GM20431 (cell line): ENCODE measurements around the gene ORMDL1.
"Not testable (repeated sequence)": the region's sequence is repeated elsewhere in the genome, so short reads cannot be mapped to it uniquely, and the experiment has no call there.

Experiments
- in situ Hi-C: fragments of 300-500 bp; cut with MseI, MboI; formaldehyde crosslinking; loops from one replicate; pipeline ENCODE4 v1.15.0; 2020; ENCODE audit warnings: low sequenced_read_pairs; ENCODE audit not compliant: unreplicated experiment

Gene ORMDL1

DNA sequence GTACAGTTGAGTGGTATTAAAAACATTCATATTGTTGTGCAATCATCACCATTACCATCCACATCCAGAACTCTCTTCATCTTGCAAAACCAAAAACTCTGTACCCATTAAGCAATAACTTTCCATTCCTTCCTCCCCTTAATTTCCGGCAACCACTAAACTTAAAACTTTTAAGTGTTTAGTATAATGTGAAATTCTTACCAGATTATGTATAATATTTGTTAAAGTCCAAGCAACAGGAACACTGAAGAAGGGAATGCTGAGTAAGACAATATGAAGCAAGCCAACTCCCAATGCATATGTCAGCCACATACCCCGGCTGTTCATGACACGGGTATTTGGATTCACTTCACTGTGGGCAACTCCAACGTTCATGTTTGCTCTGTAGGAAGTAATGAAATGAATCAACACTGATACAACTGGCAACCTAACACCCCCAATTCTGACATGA, 1.9 kb downstream of the ORMDL1 start:
- in situ Hi-C loops, result no loop called here

DNA sequence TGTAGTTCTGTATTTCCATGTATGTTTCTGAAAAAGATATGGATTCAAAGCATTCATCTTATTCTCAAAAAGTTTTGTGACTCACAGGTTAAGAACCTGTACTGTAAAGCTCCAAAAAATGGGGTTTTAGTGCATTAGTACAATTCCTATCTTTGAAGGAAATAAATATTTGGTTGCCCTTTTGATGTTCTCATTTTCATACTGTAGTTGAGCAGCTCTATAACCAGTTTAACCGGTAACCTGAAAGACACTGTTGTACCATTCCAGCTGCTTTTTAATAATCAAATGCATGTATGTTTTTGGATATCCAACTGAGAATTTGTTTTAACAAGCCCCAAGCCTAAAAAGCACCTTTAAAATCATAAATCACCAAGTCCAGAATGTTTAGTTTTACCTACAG, 11.9 kb downstream of the ORMDL1 start:
- in situ Hi-C loops, result no loop called here

DNA sequence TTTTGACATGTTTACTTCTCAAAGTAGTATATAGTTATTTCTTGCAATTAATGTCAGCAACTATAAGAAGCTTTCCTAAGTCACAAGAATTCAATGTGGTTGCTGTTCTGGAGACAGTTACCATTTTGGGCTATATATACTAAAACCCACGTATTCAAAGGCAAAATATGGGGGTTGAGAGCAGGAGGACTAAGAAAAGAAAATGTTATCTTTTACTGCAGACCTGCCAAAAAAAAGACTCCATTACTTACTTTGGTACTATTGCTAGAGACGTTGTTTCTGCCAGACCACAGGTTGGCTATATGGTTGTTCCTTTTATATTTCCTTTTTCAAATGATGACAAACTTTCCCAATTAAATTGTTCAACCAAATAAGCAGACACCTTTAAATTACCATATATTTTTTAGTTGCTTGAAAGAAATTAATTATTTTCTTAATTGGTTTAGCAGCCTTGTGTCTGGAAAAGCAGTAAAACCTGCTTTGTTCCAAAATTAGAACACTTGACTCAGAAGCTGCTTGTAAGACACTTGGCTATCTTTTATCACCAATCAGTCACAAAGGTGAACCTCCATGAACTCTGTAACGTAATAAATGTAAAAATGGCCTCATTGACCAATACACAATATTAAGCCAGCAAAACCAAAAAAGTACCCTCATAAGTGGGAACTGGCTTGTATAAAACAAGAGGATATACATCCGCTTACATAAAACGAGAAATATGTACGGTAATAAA, 13.4 kb downstream of the ORMDL1 start:
- in situ Hi-C loops, result no loop called here

DNA sequence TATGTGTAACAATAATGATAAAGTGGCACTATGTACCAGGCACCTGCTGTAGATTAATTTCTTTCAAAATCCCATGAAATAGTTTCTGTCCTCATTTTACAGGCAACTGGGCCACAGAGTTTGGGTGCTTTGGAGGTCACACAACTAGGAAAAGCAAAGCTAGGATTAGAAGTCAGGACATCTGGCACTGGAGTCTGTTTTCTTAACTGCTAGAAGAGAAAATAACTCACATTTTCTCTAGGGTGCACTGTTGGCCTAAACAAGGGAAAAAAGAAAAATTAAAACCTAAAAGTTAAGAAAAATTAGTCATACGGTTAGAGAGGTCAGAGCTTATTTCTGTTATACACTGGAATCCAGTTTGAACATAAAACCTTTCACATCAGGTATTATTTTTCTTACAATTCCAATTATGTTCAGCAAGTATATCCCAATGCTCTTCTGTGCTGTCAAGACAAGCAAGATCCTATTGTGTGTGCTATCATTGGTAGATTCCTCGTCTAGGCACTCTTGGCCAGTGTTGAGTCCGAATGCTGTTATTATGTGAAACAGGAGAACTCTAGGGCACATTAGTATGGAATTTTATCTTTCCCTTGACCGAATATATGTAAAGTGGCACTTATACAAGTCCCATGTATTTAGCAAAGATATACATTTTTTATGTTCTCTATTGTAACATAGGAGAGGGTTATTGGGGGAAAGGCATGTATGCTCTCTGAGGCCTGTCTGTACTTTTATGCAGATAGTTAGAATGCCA, 20.1 kb downstream of the ORMDL1 start:
- in situ Hi-C loops, result no loop called here

DNA sequence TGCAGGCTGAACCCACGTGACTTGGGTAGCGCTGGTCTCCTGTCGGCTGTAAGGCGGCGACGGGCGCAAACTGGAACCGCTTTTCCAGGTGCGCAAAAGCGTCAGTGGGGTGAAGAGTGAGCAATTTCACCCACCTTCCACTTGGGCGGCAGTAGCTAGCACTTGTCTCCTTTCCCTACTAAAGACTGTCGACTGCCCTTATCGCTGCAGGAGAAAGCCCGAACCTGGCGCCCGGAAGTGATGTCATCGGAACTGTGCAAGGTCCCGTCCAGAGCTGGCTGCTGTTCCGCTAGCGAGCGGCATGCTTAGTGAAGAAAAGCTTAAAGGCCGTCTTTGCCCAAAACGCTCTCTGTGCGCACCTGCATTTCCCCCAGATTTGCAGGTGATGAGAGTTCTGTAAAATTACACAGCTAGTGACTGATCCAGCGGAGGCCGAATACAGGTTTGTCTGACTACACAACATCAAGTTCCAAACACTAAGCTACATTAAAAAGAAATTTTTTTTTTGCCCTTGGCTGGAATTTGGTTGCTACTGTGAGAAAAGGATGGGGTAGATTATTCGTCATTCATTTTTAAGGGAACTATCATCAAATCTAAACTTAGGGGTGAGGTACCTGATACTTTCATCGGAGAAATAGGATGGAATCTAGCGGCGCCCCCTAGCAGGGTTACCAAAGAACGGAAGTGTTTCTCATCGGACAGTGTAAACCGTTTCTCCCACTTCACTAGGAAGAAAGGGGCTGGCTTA, 21.4 kb downstream of the ORMDL1 start, which contains the start of gene OSGEPL1:
Gene OSGEPL1 (minus strand): TSS at position 242 of the 748 bp plus-strand sequence. CDS start 1,152 bp downstream, outside the sequence.
- in situ Hi-C loops, result no loop called here

DNA sequence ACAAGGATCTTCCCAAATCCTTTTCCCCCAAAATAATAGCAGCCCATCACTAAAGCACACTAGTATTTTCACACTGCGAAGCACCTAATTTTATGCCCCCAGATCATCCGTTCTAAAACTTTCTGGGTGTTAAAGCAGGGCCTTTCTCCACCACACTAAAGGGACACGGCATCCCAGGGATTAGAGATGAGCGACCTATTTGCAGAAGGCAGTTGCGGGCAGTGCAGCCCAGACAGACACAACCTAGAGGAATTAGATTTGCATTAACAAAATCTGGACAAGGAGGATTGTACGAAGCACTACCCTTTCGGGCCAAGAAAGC, 21.9 kb downstream of the ORMDL1 start:
- in situ Hi-C loops, result no loop called here

DNA sequence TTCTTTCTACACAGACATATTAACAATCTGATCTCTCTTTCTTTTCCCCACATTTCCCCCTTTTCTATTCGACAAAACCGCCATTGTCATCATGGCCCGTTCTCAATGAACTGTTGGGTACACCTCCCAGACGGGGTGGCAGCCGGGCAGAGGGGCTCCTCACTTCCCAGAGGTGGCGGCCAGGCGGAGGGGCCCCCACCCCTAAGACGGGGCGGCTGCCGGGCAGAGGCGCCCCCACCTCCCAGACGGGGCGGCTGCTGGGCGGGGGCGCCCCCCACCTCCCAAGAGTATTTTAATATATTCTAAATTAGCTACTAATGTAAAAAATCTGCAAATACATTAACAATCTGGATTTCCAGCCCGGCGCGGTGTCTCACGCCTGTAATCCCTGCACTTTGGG, 24.0 kb downstream of the ORMDL1 start:
- in situ Hi-C loops, result not testable (repeated sequence)

DNA sequence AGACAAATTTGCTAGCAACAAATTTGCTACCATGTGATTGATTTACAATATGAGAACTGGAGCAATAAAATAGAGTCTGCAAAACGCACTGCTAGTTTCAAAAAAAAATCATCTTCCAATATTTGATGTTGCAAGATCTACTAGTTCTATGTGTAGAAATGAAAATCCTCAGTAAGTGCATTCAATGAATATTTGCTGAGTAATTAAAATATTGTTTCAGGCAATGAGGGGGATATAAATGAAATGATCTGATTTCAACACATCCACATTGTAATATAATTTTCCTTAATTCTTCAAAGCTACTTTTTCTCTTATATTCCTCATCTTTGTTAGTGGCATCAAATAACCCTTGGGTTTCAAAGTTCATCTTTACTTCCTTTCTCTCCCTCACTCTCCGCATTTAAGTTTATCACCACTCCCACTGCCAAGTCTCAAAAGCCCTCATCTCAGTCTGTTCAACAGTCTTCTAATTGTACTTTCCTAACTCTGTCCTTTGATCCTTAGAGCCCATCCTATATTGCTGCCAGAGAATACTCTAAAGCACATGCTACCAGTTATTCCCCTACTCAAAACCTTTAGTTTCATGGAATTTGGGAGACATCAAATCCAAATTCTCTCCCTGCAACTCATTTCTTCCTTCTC, 27.7 kb downstream of the ORMDL1 start:
- in situ Hi-C loops, result no loop called here

DNA sequence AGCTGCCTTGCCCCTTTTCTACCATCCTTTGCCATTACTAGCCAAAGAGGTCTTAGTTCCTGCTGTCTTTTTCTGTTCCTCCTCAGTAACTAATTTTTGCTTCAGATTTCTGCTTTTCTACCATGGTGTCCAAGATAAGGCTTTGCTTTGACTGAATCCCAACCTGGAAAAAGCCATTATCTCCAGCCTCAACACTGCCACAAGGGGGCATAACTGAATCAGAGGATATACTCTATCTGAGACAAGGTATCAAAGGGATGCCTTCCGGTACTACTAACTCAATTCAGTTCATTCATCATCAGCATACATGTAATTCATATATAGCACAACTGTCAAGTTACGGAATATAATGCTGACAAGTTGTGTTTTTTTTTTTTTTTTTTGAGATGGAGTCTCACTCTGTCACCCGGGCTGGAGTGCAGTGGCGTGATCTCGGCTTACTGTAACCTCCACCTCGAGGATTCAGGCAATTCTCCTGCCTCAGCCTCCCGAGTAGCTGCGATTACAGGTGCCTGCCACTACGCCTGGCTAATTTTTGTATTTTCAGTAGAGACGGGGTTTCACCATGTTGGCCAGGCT, 33.0 kb downstream of the ORMDL1 start:
- in situ Hi-C loops, result no loop called here

DNA sequence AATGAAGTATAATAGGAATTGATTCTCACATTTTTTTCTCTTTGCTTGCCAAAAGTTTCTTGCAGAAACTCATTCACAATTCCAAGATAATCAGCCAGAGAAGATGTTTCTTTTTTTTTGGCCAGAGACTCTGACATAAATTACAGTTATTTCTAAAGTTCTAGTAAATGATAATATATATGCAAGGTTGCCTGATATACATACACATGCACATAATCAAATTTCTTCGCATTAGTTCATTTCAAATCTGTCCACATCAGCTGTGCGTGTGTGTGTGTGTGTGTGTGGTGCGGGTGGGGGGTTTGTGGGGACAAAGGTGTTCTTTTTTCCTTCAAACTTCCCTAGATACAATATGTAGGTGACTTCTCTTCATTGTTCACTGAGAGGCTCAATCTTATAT, 54.7 kb downstream of the ORMDL1 start:
- in situ Hi-C loops, result no loop called here

DNA sequence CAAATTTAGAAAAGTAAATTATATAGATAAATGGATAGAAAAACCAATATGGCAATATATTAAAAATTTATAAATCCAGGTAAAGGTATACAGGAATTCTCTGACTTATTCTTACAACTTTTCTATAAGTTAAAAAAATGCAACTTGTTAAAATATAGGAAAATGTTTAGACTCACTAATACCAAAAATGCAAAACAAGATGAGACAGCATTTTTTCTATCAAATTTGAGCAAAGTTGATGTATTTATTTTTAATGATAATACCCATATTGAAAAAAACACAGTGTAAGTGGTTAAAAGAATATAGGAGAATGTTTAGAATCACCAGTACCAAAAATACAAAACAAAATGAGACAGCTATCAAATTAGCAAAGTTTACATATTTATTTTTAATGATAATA, 57.3 kb downstream of the ORMDL1 start:
- in situ Hi-C loops, result no loop called here

DNA sequence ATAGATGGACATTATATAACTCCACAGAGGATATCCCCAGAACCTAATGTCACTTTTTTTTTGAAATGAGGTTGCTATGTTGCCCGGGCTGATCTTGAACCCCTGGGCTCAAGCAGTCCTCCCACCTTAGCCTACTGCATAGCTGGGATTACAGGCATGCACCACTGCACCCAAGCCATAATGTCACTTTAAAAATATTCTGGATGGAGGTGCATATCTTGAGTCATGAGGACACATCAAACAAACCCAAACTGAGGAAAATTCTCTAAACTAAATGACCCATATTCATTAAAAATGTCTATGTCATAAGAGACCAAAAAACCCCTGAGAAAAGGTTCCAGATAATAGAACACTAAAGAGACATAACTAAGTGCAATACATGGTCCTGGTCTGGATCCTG, 57.9 kb downstream of the ORMDL1 start:
- in situ Hi-C loops, result no loop called here

DNA sequence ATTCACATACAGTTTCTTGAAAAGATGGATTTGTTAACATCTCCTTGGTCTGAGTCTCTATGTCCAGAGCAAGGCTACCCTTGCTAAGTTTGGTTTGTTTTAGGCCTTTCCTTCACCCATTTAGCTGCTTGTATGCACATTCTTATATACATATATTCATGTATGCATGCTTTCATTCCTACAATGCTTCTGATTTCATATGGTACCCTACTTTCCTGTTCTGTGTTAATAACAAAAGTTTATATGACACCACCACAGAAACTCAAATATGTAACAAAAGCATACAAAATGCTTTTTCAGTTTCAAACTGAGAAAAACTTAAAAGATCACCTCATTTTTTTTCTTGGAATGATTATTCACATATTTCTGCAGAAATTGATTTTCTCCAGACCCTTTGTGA, 60.9 kb downstream of the ORMDL1 start:
- in situ Hi-C loops, result no loop called here
